ENCODE data around the gene SIGLEC1. TPM values are rescaled to one million over a fixed set of nuclear protein-coding genes. Genes with fewer than 3 reads are reported as not detected.

Gene SIGLEC1
- total RNA-seq, 1 donor from 2014 or later, result 2.1 TPM

DNA sequence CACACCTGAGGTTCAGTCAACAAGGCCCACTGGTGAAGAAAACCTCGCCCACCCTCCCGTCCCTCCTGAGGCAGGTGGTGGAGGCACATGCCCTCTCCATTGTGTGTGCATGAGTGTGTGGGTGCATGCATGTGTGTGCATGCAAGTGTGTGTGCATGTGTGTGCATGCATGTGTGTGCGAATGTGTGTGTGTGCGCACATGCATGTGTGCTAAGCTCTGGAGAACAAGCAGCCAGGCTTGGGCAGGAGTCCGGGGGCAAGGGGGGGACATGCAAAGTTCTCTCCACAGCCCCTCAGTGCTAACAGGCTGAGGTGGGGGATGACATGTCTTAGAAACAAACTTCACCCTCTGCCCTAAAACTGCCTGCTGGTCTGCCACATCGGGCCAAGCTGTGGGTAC lies 17.0 kb upstream of the SIGLEC1 start:
- H3K4me1 ChIP-seq (ENCODE audit: control insufficient read depth in 3 of 3, insufficient read depth in 3 of 3, low read length in 3 of 3), result peaks cover 20 to 28% (median 24%) of the 10 kb centered on the region in 3 donors
- no peaks in the 10 kb centered on the region for H3K36me3 ChIP-seq (ENCODE audit: control insufficient read depth in 3 of 3, insufficient read depth in 3 of 3, low read length in 3 of 3)
- H3K9ac ChIP-seq (ENCODE audit: low read depth in 1 of 3, low read length in 3 of 3), result no peak overlapping the region
- no peak overlapping the region for H3K4me3 ChIP-seq (ENCODE audit: low read length in 3 of 3)
- H3K27me3 ChIP-seq (ENCODE audit: control insufficient read depth in 3 of 3, insufficient read depth in 3 of 3, low read length in 3 of 3), result peaks cover 15 to 30% (median 24%) of the 10 kb centered on the region in 3 donors
- no peaks in the 10 kb centered on the region for H3K9me3 ChIP-seq (ENCODE audit: control insufficient read depth in 3 of 3, low read length in 3 of 3)
- no peak overlapping the region for H3K27ac ChIP-seq (ENCODE audit: low read depth, low read length)

GRCh38 chr20:3728876-3729275 lies 16.5 kb upstream of the SIGLEC1 start:
- no peaks in the 10 kb centered on the region for H3K9me3 ChIP-seq (ENCODE audit: control insufficient read depth in 3 of 3, low read length in 3 of 3)
- H3K27me3 ChIP-seq (ENCODE audit: control insufficient read depth in 3 of 3, insufficient read depth in 3 of 3, low read length in 3 of 3), result peaks cover 15 to 30% (median 24%) of the 10 kb centered on the region in 3 donors
- peaks cover 20 to 26% (median 23%) of the 10 kb centered on the region in 3 donors for H3K4me1 ChIP-seq (ENCODE audit: control insufficient read depth in 3 of 3, insufficient read depth in 3 of 3, low read length in 3 of 3)
- H3K27ac ChIP-seq (ENCODE audit: low read depth, low read length), result no peak overlapping the region
- no peak overlapping the region for H3K4me3 ChIP-seq (ENCODE audit: low read length in 3 of 3)
- H3K36me3 ChIP-seq (ENCODE audit: control insufficient read depth in 3 of 3, insufficient read depth in 3 of 3, low read length in 3 of 3), result no peaks in the 10 kb centered on the region
- H3K9ac ChIP-seq (ENCODE audit: low read depth in 1 of 3, low read length in 3 of 3), result no peak overlapping the region

- Histone ChIP-seq H3K4me1 (ENCODE audit: control insufficient read depth in 3 of 3, insufficient read depth in 3 of 3, low read length in 3 of 3) (peaks cover 20 to 26% (median 22%) of the 10 kb centered on the region in 3 donors), H3K9me3 (ENCODE audit: control insufficient read depth in 3 of 3, low read length in 3 of 3) (no peaks in the 10 kb centered on the region), H3K36me3 (ENCODE audit: control insufficient read depth in 3 of 3, insufficient read depth in 3 of 3, low read length in 3 of 3) (no peaks in the 10 kb centered on the region), H3K9ac (ENCODE audit: low read depth in 1 of 3, low read length in 3 of 3) (peak overlapping the region in 1 of 3 donors; percentile 3), H3K4me3 (ENCODE audit: low read length in 3 of 3) (no peak overlapping the region), H3K27ac (ENCODE audit: low read depth, low read length) (peak overlapping the region; percentile 34), H3K27me3 (ENCODE audit: control insufficient read depth in 3 of 3, insufficient read depth in 3 of 3, low read length in 3 of 3) (peaks cover 15 to 26% (median 21%) of the 10 kb centered on the region in 3 donors)
These were observed 16.0 kb upstream of the SIGLEC1 start for GRCh38 chr20:3728354-3728753.

- H3K27ac ChIP-seq (ENCODE audit: low read depth, low read length), result peak overlapping the region; percentile 34
- H3K27me3 ChIP-seq (ENCODE audit: control insufficient read depth in 3 of 3, insufficient read depth in 3 of 3, low read length in 3 of 3), result peaks cover 10 to 19% (median 15%) of the 10 kb centered on the region in 3 donors
These were observed 15.1 kb upstream of the SIGLEC1 start for GRCh38 chr20:3727401-3728021.

GRCh38 chr20:3724356-3724755 lies 12.0 kb upstream of the SIGLEC1 start:
- H3K9me3 ChIP-seq (ENCODE audit: control insufficient read depth in 3 of 3, low read length in 3 of 3), result no peaks in the 10 kb centered on the region
- H3K27ac ChIP-seq (ENCODE audit: low read depth, low read length), result no peak overlapping the region
- H3K27me3 ChIP-seq (ENCODE audit: control insufficient read depth in 3 of 3, insufficient read depth in 3 of 3, low read length in 3 of 3), result peaks cover 2 to 9% (median 5%) of the 10 kb centered on the region in 3 donors
- peaks cover 13 to 17% (median 16%) of the 10 kb centered on the region in 3 donors for H3K4me1 ChIP-seq (ENCODE audit: control insufficient read depth in 3 of 3, insufficient read depth in 3 of 3, low read length in 3 of 3)
- no peaks in the 10 kb centered on the region for H3K36me3 ChIP-seq (ENCODE audit: control insufficient read depth in 3 of 3, insufficient read depth in 3 of 3, low read length in 3 of 3)
- H3K4me3 ChIP-seq (ENCODE audit: low read length in 3 of 3), result no peak overlapping the region
- H3K9ac ChIP-seq (ENCODE audit: low read depth in 1 of 3, low read length in 3 of 3), result no peak overlapping the region

More at GRCh38 chr20:3727401-3728021, 15.1 kb upstream of the SIGLEC1 start:
- no peaks in the 10 kb centered on the region for H3K9me3 ChIP-seq (ENCODE audit: control insufficient read depth in 3 of 3, low read length in 3 of 3)
- peaks cover 20 to 26% (median 22%) of the 10 kb centered on the region in 3 donors for H3K4me1 ChIP-seq (ENCODE audit: control insufficient read depth in 3 of 3, insufficient read depth in 3 of 3, low read length in 3 of 3)
- H3K4me3 ChIP-seq (ENCODE audit: low read length in 3 of 3), result peak overlapping the region in 2 of 3 donors; percentile 13 to 20
- peak overlapping the region in 2 of 3 donors; percentile 12 to 25 for H3K9ac ChIP-seq (ENCODE audit: low read depth in 1 of 3, low read length in 3 of 3)
- H3K36me3 ChIP-seq (ENCODE audit: control insufficient read depth in 3 of 3, insufficient read depth in 3 of 3, low read length in 3 of 3), result no peaks in the 10 kb centered on the region

GRCh38 chr20:3723284-3723683 lies 10.9 kb upstream of the SIGLEC1 start:
- Histone ChIP-seq H3K4me1 (ENCODE audit: control insufficient read depth in 3 of 3, insufficient read depth in 3 of 3, low read length in 3 of 3) (peaks cover 5 to 11% (median 7%) of the 10 kb centered on the region in 3 donors), H3K27me3 (ENCODE audit: control insufficient read depth in 3 of 3, insufficient read depth in 3 of 3, low read length in 3 of 3) (peaks cover 0 to 4% (median 2%) of the 10 kb centered on the region in 3 donors), H3K36me3 (ENCODE audit: control insufficient read depth in 3 of 3, insufficient read depth in 3 of 3, low read length in 3 of 3) (no peaks in the 10 kb centered on the region), H3K27ac (ENCODE audit: low read depth, low read length) (no peak overlapping the region), H3K9ac (ENCODE audit: low read depth in 1 of 3, low read length in 3 of 3) (no peak overlapping the region), H3K4me3 (ENCODE audit: low read length in 3 of 3) (no peak overlapping the region), H3K9me3 (ENCODE audit: control insufficient read depth in 3 of 3, low read length in 3 of 3) (no peaks in the 10 kb centered on the region)

DNA sequence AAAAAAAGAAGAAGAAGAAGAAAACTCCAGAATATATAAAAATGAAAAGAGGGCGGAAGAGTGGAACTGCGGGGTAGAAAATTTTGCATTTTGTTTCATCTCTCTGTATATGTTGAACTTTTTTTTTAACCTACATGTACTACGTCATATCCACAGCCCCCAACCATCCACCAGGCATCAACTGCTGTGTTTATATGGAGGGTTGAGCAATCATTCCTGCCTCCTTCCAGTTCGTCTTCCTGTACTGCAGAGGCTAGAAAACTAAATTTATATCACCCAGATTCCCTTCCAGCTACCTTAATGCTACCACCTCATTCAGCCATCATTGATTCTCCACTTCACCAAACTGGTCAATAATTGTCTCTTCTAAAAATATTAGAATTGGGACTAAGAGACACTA lies 9.5 kb upstream of the SIGLEC1 start:
- no peaks in the 10 kb centered on the region for H3K27me3 ChIP-seq (ENCODE audit: control insufficient read depth in 3 of 3, insufficient read depth in 3 of 3, low read length in 3 of 3)
- H3K4me1 ChIP-seq (ENCODE audit: control insufficient read depth in 3 of 3, insufficient read depth in 3 of 3, low read length in 3 of 3), result no peaks in the 10 kb centered on the region
- no peak overlapping the region for H3K9ac ChIP-seq (ENCODE audit: low read depth in 1 of 3, low read length in 3 of 3)
- H3K9me3 ChIP-seq (ENCODE audit: control insufficient read depth in 3 of 3, low read length in 3 of 3), result no peaks in the 10 kb centered on the region
- no peaks in the 10 kb centered on the region for H3K36me3 ChIP-seq (ENCODE audit: control insufficient read depth in 3 of 3, insufficient read depth in 3 of 3, low read length in 3 of 3)
- H3K4me3 ChIP-seq (ENCODE audit: low read length in 3 of 3), result no peak overlapping the region
- no peak overlapping the region for H3K27ac ChIP-seq (ENCODE audit: low read depth, low read length)

GRCh38 chr20:3720626-3721025 lies 8.2 kb upstream of the SIGLEC1 start:
- H3K27me3 ChIP-seq (ENCODE audit: control insufficient read depth in 3 of 3, insufficient read depth in 3 of 3, low read length in 3 of 3), result no peaks in the 10 kb centered on the region
- H3K9me3 ChIP-seq (ENCODE audit: control insufficient read depth in 3 of 3, low read length in 3 of 3), result no peaks in the 10 kb centered on the region
- no peak overlapping the region for H3K9ac ChIP-seq (ENCODE audit: low read depth in 1 of 3, low read length in 3 of 3)
- no peak overlapping the region for H3K27ac ChIP-seq (ENCODE audit: low read depth, low read length)
- no peaks in the 10 kb centered on the region for H3K36me3 ChIP-seq (ENCODE audit: control insufficient read depth in 3 of 3, insufficient read depth in 3 of 3, low read length in 3 of 3)
- peaks cover 0 to 3% (median 0%) of the 10 kb centered on the region in 3 donors for H3K4me1 ChIP-seq (ENCODE audit: control insufficient read depth in 3 of 3, insufficient read depth in 3 of 3, low read length in 3 of 3)
- no peak overlapping the region for H3K4me3 ChIP-seq (ENCODE audit: low read length in 3 of 3)

- Histone ChIP-seq H3K9me3 (ENCODE audit: control insufficient read depth in 3 of 3, low read length in 3 of 3) (no peaks in the 10 kb centered on the region), H3K9ac (ENCODE audit: low read depth in 1 of 3, low read length in 3 of 3) (no peak overlapping the region), H3K4me3 (ENCODE audit: low read length in 3 of 3) (no peak overlapping the region), H3K27ac (ENCODE audit: low read depth, low read length) (no peak overlapping the region), H3K4me1 (ENCODE audit: control insufficient read depth in 3 of 3, insufficient read depth in 3 of 3, low read length in 3 of 3) (peaks cover 0 to 3% (median 0%) of the 10 kb centered on the region in 3 donors), H3K27me3 (ENCODE audit: control insufficient read depth in 3 of 3, insufficient read depth in 3 of 3, low read length in 3 of 3) (no peaks in the 10 kb centered on the region), H3K36me3 (ENCODE audit: control insufficient read depth in 3 of 3, insufficient read depth in 3 of 3, low read length in 3 of 3) (no peaks in the 10 kb centered on the region)
These were observed 7.7 kb upstream of the SIGLEC1 start for GRCh38 chr20:3720068-3720467.

- no peaks in the 10 kb centered on the region for H3K27me3 ChIP-seq (ENCODE audit: control insufficient read depth in 3 of 3, insufficient read depth in 3 of 3, low read length in 3 of 3)
- no peak overlapping the region for H3K27ac ChIP-seq (ENCODE audit: low read depth, low read length)
- no peak overlapping the region for H3K4me3 ChIP-seq (ENCODE audit: low read length in 3 of 3)
- H3K4me1 ChIP-seq (ENCODE audit: control insufficient read depth in 3 of 3, insufficient read depth in 3 of 3, low read length in 3 of 3), result peaks cover 0 to 3% (median 0%) of the 10 kb centered on the region in 3 donors
- H3K9ac ChIP-seq (ENCODE audit: low read depth in 1 of 3, low read length in 3 of 3), result no peak overlapping the region
- H3K36me3 ChIP-seq (ENCODE audit: control insufficient read depth in 3 of 3, insufficient read depth in 3 of 3, low read length in 3 of 3), result no peaks in the 10 kb centered on the region
- H3K9me3 ChIP-seq (ENCODE audit: control insufficient read depth in 3 of 3, low read length in 3 of 3), result no peaks in the 10 kb centered on the region
These were observed 6.6 kb upstream of the SIGLEC1 start for GRCh38 chr20:3719046-3719445.
